RKO (cell line): ENCODE results near the gene KLHL40.

Experiments used
- DNase-seq: peaks from one replicate; pipeline ENCODE4 v3.0.0-alpha.2; 2016; ENCODE audit warnings: low spot score

KLHL40 gene

DNA sequence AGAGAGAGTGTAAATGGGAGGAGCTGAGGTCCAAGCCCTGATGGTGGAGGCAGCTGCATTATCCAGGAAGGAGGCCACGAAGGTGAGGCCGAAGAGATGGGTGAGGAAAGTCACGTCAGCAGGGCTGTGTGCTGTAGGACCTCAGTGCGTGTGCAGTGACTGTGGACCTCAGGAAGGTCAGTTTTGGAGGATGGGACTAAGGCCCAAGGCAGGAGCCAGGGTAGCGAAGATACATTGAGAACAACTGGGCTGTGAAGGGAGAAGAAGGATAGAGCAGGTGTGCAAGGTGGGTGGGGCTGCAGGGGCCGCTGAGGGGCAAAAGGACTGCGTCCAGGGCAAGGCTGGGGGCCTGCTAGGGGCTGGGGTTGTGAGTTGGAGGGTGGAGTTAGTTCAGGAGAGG lies 4.9 kb downstream of the KLHL40 start:
- DNase-seq: no peak

DNA sequence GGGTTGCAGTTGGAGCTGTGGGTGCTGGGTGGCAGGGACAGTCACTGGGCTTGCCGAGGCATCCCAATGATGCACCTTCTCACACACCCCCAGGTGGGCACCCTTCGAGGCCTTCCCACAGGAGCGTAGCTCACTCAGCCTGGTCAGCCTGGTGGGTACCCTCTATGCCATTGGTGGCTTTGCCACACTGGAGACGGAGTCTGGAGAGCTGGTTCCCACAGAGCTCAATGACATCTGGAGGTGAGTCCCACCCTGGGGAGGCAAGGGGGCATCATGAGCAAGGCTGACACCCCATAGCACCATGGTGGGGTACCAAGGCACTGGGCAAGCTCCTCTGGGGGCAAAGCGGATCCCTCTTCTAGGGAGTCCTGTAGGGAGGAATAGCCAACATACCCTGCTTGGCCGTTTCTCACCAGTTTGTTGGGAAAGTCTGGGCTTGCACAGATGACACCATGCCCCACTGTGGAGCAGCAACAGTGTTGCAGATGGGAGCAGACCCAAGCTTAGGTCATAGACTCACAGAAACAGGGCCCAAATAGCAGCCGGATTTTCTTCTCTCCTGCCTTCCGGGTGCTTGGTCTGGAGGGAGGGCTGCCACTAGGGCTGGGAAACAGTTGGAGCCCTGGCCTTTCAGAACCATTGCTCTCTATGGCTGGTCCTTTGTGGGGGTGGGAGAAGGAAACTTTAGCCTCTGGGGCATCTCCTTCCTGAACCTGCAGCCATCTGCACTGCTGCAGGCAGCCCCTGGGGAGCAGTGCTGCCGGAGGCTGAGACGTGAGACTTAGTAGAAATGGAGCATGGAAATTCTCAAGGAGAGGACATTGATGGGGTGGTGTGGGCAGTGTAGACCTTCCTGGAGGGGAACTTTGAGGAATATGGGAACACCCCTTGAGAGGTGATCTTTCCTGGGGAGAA lies 5.7 kb downstream of the KLHL40 start:
- no peak for DNase-seq

GRCh38 chr3:42691816-42692666 lies 6.7 kb downstream of the KLHL40 start:
- no peak for DNase-seq

- DNase-seq: no peak
Measured at GRCh38 chr3:42692667-42693529, 7.6 kb downstream of the KLHL40 start.

DNA sequence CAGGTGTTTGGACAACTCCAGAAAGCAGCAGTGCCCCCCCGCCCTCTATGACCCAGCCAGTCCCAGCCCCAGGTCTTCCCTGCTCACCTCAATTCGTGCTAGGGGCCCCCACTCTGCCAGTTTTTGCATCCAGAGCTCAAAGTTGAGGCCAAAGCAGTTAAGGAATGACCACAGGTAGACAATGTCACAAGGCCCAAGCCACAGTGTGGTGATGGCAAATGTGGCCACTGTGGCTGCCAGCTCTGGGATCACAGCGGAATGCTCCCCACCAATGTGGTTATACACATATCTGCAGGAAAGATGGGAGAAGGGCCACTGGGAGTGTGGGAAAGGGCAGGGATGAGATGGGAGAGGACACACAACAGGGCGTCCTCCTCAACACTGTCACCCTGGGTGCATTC lies 8.2 kb downstream of the KLHL40 start:
- DNase-seq: no peak

- DNase-seq: no peak
Measured at GRCh38 chr3:42694366-42694765, 9.0 kb downstream of the KLHL40 start.

DNA sequence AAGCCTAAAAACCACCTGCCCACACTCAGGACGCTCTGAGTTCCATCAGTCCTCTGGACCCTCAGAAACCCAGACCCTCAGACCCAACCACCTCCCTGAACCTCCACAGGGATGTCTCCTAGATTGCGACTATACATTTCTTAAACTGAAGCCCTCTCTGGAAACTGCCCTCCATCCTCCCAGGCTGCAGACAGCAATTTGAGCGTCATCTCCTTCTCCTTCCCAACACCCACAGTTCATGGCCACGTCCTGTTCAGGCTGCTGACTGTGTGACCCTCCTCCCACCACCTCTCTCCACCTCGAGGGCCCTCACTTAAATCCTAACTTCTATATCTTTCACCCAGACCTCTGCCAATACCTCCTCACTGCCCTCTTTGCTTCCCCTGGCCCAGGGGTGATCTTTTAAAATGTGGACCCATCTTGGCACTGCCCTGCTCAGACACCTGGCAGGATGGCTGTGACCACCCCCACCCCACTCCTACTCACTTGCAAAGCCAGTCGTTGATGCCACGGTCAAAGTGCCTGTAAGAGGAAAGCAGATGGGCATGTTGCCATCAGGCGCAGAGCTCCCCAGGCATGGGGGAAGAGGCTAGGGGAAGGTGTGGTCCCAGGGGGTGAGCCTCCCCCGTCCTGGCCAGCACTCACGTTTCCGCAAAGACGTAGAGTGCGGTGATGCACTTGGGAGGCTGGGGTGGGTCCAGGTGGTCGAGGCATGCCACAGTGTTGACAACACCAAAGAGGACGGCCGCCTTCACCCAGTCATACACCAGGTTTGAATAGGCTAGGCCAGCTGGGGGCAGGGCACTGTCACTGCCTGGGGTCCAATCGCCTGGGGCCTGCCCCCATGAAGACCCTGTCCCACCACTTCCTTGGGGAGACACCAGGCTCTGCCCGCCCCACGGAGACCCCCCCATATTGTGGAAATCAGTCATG lies 11.3 kb downstream of the KLHL40 start:
- DNase-seq: no peak

GRCh38 chr3:42697289-42698051 lies 12.1 kb downstream of the KLHL40 start:
- no peak for DNase-seq

GRCh38 chr3:42698216-42698910 lies 13.0 kb downstream of the KLHL40 start:
- DNase-seq: no peak

- no peak for DNase-seq
Measured at GRCh38 chr3:42698911-42699230, 13.5 kb downstream of the KLHL40 start.

DNA sequence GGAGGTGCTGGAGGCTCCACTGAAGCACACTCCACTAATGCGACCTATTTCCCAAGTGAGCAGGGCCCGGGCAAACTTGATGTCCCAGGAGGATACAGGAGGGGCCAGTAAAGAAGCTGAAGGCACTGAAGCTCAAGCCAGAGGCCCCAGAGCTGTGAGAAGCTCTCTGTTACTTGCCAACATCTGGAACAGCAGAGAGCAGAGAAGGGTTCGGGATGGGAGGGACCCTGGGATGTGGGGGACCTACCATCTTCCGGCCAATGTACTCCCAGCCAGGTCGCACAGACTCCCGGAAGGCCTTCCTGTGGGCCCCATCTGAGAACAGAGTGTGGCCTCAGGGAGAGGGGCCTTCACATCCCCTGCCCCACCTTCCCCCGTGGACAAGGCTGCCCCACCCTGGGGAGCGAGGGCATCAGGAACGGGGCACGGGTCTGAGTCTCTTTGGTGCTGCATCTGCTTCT lies 14.2 kb downstream of the KLHL40 start:
- no peak for DNase-seq

DNA sequence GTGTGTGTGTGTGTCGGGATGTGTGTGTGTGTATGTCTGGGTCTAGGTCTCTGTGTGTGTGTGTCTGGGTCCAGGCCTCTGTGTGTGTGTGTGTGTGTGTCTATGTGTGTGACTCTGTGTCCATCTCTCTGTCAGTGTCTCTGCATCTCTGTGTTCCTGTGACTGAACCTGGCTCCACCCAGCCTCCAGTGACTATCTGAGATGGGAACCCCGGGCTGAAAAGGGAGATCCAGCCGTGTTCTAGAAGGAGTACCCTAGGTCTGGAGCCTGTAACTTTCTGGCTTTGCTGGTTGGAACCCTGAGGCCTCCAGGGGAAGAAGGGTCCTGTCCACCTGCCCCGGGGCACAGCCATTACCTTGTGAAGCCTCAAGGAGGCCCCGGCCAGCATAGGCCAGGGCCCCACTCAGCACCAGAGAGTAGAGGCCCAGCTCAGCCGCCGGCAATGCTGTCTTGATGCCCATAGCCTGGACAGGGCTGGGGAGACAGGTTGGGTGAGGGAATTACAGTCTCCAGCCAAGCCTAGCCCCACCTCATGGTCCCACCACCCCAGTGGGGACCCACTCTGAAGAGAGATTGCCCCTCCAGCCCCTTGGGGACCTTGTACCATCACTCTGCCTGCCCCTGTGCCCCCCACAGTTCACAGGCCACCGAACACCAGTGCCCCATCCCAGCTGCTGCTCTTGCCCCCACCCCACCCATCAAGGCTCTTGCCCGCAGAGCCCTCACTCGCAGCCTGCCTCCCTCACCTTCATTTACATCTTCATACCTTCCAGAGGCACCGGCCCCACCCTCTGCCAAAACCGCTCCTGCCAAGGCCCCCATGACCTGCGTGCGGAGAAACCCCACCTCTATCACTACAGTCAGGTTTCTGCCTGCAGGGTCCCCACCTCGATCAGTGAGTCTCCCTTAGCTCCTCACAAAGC lies 15.3 kb downstream of the KLHL40 start:
- no peak for DNase-seq

GRCh38 chr3:42701371-42702065 lies 16.2 kb downstream of the KLHL40 start:
- DNase-seq: peak; percentile 54

DNA sequence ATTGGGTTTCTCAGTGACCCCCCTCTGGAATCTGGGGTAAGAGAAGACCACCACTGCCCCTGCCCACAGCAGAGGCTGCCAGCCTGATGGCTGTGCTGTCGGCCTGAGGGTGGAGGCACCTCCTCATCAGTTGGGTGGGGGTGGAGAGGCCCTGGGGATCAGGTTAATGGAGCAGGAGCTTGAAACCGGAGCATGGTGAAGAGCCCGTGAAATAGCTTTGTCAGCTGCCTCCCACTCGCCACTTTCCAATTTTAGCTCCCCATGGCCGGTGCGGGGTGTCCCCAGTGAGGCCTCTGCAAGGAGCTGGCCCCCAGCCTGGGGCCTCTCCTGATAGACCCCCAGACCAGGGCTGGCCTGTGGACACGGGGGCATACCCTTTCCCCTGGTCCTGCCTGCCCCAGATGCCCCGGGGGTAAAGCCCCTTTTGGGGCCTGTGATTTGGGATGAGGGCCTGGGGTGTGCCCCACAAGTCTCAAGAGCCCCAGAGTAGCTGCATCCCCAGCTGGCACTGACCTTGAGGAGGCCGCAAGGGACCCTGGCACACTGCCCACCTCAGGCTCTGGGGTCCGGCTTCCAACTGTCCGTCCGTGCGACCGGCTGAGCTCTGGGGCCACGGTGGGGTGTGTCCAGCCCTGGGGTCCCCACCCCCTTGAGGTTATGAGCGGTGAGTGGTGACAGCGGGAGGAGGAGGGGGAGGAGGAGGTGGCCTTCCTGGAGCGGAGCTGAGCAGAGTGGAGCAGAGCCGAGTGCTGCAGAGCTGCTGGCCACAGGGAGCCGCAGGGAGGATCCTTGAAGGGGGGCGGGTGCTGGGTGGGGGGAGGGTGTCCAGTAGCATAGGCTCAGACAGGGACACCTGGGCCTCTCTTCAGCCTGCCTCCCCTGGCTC lies 17.0 kb downstream of the KLHL40 start, which contains the start of gene HHATL:
Gene HHATL, minus strand, starts transcription at position 733 of the 886 bp plus-strand sequence. CDS start 1,972 bp downstream, outside the sequence.
- no peak for DNase-seq

DNA sequence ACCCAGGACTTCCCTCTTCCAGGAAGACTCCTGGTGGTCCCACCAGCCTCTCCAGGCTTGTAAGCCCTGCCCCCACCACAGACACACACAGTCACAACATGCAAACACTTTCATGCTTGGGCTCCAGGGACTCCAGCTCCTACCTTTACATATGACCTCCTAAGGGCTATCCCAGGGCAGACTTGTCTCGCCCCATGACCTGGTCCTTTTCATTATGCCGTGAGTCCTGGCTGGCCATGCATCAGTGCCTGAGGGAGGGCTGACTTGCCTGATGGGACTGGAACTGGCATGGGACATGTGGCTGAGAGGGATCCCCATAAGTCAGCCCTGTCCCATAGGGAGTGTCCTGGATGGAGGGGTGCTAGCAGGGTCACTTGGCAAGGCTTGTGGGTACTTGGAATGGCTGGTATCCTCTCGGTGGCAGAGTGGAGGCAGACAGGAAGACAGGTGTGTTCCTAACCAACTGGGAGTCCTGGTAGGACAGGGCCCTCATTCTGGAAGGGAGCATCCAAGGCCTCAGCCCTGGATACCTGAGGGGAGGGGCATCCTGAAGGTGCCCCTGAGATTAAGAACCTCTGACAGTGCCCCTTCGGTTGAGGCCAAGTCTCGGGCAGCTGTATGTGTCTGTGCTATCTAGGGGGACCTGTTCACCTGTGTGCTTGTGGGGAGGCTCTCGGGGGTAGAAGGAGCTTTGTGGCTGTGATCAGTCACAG lies 17.8 kb downstream of the KLHL40 start:
- no peak for DNase-seq

DNA sequence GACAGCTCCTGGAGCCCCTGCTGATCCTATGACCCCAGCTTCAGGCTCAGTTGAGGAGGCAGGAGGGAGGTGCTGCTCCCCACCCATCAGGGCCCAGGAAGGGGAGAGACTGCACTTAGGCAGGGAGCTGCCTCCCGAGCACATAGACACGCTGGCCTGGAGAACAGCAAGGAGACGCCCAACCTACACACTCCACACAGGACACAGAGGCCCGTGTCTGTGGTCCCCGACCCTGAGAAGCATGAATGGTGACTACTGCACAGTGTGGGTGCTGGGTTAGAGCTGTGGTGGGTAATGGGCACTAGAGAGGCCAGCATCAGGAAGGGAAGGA lies 18.3 kb downstream of the KLHL40 start:
- DNase-seq: no peak
